Body of pancreas (tissue), 4 donors: ENCODE data around the gene PPP4R2.

Experiments used
- POLR2A ChIP-seq, 3 donors: fragments of 450-650 bp; IDR thresholded peaks; one replicate each; pipeline ENCODE4 v1.6.1; 2016; ENCODE audit warnings: antibody characterized with exemption in 3 of 3, mild to moderate bottlenecking in 2 of 3
- TF ChIP-seq, protein P1 (sequence below), 7 experiments: fragments of 450-650 bp in 4 of 7; fragments of 200-600 bp in 3 of 7; sonication (generic) in 3 of 7; IDR thresholded peaks; one replicate each; pipeline ENCODE4 v1.5.1; 2016 to 2019; ENCODE audit warnings: antibody characterized with exemption in 7 of 7

DNA sequence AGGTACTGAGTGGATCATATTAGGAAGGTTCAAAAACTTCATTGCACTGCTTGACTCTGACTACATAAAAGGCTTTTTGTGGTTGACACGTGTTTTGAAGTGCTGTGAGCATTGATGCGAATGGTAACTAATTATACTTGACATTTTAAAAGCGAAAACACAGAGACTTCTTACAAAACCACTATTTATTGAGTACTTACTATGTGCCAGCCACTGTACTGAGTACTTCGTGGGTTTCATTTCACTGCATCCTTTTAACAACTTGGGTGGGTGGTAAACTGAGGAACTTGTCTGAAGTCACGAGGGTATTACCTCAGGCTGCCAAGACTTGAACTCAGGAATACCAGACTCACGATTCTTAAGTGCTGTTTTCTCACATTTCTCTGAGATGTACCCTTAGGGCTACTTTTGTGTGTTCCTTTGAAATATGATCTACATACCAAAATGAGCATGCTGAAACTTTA, 45.3 kb upstream of the PPP4R2 start:
- TF ChIP-seq, protein P1, sequence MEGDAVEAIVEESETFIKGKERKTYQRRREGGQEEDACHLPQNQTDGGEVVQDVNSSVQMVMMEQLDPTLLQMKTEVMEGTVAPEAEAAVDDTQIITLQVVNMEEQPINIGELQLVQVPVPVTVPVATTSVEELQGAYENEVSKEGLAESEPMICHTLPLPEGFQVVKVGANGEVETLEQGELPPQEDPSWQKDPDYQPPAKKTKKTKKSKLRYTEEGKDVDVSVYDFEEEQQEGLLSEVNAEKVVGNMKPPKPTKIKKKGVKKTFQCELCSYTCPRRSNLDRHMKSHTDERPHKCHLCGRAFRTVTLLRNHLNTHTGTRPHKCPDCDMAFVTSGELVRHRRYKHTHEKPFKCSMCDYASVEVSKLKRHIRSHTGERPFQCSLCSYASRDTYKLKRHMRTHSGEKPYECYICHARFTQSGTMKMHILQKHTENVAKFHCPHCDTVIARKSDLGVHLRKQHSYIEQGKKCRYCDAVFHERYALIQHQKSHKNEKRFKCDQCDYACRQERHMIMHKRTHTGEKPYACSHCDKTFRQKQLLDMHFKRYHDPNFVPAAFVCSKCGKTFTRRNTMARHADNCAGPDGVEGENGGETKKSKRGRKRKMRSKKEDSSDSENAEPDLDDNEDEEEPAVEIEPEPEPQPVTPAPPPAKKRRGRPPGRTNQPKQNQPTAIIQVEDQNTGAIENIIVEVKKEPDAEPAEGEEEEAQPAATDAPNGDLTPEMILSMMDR (IDR thresholded peaks at IDR 0.05), result no peak
- TF ChIP-seq POLR2A (IDR thresholded peaks at IDR 0.05), result no peak
